ENCODE measurements around the gene P2RX1.

P2RX1 gene

DNA sequence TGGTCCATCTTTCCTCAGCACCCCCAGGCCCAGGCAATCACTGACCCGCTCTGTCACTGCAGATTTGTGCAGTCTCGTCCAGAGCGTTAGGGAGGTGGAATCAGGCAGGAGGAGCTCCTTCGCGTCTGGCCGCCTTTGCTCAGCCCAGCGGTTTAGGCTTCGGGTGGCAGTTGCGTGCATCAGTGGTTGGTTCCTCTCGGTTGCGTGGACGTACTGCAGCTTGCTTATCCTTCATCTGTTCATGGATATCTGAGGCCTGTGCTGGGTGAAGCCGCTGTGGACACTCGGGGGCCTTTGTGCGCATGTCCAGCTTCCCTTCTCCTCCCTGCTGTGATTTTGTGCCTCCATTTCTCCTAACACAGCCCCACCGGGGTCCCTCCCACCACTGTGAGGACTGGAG lies 4.7 kb upstream of the P2RX1 start:
- Histone ChIP-seq H3K4me3 (ENCODE audit: low read length) (no peak overlapping the region), H3K27me3 (ENCODE audit: control insufficient read depth, insufficient read depth, low read length) (no peaks in the 10 kb centered on the region), H3K9me3 (ENCODE audit: control insufficient read depth, low read depth, low read length) (no peaks in the 10 kb centered on the region), H3K4me1 (ENCODE audit: control insufficient read depth, low read depth, low read length) (no peaks in the 10 kb centered on the region), H3K36me3 (ENCODE audit: control insufficient read depth, low read depth, low read length) (no peaks in the 10 kb centered on the region), H3K9ac (ENCODE audit: low read length) (no peak overlapping the region), H3K27ac (ENCODE audit: low read length) (no peak overlapping the region)

DNA sequence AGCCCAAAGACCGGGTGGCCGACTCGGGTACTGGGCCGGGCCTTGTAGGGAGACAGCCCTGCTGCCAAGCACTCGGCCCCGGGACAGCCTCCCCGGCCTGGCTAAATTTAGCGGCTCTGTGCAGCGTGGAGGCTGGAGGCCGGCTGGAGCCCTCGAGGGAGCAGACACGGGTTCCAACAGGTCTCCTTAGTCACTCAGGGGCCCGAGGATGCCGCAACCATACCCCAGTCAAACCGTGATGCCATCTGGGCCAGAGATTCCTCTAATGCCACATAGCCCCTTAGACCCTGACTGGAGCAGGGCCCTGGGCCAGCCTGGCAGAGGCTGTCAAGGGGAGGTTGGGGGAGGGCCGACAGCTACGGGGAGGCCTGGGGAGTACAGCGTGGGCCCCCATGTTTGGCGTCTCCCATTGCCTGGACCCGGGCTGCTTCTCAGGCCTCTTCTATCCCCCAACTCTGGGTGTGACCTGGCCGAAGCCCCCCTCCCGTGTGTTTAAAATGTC lies 2.9 kb upstream of the P2RX1 start:
- no peaks in the 10 kb centered on the region for H3K4me1 ChIP-seq (ENCODE audit: control insufficient read depth, low read depth, low read length)
- H3K36me3 ChIP-seq (ENCODE audit: control insufficient read depth, low read depth, low read length), result no peaks in the 10 kb centered on the region
- no peaks in the 10 kb centered on the region for H3K27me3 ChIP-seq (ENCODE audit: control insufficient read depth, insufficient read depth, low read length)
- no peaks in the 10 kb centered on the region for H3K9me3 ChIP-seq (ENCODE audit: control insufficient read depth, low read depth, low read length)
- no peak overlapping the region for H3K9ac ChIP-seq (ENCODE audit: low read length)
- no peak overlapping the region for H3K27ac ChIP-seq (ENCODE audit: low read length)
- no peak overlapping the region for H3K4me3 ChIP-seq (ENCODE audit: low read length)

DNA sequence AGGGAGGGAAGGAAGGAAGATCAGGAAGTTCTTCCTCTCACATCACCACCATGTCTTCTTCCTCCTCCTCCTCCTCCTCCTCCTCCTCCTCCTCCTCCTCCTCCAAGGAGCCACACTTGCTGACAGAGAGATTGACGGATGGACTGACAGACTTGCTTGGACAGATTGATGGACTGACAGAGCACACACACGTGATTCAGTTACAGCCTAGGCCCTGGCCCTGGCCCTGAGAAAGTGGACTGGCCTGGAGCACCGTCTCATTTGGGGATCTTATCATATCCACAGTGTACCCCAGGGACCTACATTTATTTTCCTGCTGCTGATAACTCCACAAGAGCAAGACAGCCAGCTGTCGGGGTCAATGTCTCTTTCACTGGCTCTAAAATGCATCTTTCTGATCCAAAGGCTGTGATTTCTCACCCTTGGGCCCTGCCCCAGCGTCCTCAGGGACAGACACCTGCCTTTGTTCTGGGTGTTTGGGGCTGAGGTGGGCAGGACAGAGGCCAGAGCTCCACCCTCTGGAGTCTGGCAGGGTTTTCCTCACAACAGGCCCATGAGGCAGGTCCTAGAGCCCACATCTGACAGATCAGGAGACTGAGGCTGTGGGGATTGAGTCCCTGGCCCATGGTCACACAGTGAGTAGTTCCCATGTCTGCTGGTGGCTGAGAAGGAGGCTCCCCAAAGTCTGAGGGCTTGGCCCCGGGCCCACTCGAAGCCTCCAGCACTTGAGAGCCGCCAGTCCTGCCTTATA lies 2.3 kb upstream of the P2RX1 start:
- no peak overlapping the region for H3K27ac ChIP-seq (ENCODE audit: low read length)
- H3K9me3 ChIP-seq (ENCODE audit: control insufficient read depth, low read depth, low read length), result no peaks in the 10 kb centered on the region
- no peaks in the 10 kb centered on the region for H3K27me3 ChIP-seq (ENCODE audit: control insufficient read depth, insufficient read depth, low read length)
- H3K4me3 ChIP-seq (ENCODE audit: low read length), result no peak overlapping the region
- no peaks in the 10 kb centered on the region for H3K36me3 ChIP-seq (ENCODE audit: control insufficient read depth, low read depth, low read length)
- no peaks in the 10 kb centered on the region for H3K4me1 ChIP-seq (ENCODE audit: control insufficient read depth, low read depth, low read length)
- no peak overlapping the region for H3K9ac ChIP-seq (ENCODE audit: low read length)

DNA sequence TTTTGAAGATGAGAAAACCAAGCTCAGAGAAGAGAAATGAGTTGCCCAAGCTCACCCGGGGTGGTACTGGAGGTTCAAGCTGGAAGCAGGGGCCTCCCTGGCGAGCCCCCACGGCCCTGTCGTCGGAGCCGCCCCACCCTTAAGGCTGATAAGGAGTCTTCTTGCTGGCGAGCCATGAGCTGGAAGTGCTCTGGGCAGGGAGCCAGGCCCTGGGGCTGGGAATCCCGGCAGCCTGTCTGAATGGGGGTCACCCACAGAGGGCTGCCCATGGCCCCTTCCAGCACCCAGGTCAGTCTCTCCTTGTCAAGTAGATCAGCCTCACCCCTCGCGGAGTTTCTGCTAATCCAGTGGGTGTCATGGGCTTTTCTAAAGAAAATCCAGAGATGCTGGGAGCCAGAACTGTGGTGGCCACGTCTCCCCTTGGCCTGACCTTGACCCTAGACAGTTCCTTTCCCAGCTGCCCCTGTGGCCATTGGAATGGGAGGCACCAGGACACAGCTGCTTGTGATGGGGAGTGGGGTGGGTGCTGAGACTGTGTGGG lies 1.2 kb upstream of the P2RX1 start:
- Histone ChIP-seq H3K9me3 (ENCODE audit: control insufficient read depth, low read depth, low read length) (no peaks in the 10 kb centered on the region), H3K4me1 (ENCODE audit: control insufficient read depth, low read depth, low read length) (no peaks in the 10 kb centered on the region), H3K36me3 (ENCODE audit: control insufficient read depth, low read depth, low read length) (no peaks in the 10 kb centered on the region), H3K27ac (ENCODE audit: low read length) (no peak overlapping the region), H3K27me3 (ENCODE audit: control insufficient read depth, insufficient read depth, low read length) (no peaks in the 10 kb centered on the region), H3K4me3 (ENCODE audit: low read length) (no peak overlapping the region), H3K9ac (ENCODE audit: low read length) (no peak overlapping the region)

DNA sequence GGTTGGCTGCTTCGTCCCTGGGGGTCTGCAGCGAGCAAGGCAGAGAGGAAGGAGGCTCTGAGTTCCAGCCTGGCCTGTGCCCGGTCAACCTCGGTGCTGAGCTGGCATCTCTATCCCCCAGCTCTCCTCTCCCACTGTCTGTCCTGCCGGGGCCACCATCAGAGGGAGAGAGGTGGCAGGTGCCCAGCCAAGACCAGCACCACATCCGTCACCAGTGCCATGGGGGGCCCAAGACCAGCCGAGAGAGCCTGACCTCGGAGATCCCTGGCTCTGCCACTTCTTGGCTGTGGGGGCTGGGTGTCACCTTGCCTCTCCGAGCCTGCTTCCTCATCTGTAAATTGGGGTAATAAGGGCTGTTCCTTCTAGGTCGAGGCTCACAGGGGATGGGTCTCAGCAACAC lies 560 bp upstream of the P2RX1 start:
- Histone ChIP-seq H3K4me3 (ENCODE audit: low read length) (no peak overlapping the region), H3K27me3 (ENCODE audit: control insufficient read depth, insufficient read depth, low read length) (no peaks in the 10 kb centered on the region), H3K9ac (ENCODE audit: low read length) (no peak overlapping the region), H3K4me1 (ENCODE audit: control insufficient read depth, low read depth, low read length) (no peaks in the 10 kb centered on the region), H3K9me3 (ENCODE audit: control insufficient read depth, low read depth, low read length) (no peaks in the 10 kb centered on the region), H3K27ac (ENCODE audit: low read length) (no peak overlapping the region), H3K36me3 (ENCODE audit: control insufficient read depth, low read depth, low read length) (no peaks in the 10 kb centered on the region)

DNA sequence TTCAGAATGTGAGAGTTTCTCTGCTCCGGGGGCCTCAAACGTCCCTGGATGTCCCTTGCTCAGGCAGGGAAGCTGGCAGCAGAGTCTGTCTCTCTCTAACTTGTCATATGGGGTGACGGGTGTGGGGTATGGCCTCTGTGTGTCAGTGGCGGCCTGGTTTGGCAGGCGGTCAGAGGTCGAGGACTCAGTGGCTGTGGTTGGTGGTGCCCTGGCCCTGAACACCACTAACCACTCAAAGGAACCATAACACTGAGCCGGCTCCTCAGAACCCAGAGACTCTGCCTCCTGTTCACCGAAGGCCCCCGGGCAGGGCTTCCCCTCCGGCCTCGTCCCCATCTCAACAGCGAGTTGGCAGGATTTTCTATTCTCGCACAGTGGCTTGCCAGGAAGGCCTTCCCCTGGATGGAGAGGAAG lies 677 bp downstream of the P2RX1 start:
- Histone ChIP-seq H3K36me3 (ENCODE audit: control insufficient read depth, low read depth, low read length) (no peaks in the 10 kb centered on the region), H3K4me1 (ENCODE audit: control insufficient read depth, low read depth, low read length) (no peaks in the 10 kb centered on the region), H3K27me3 (ENCODE audit: control insufficient read depth, insufficient read depth, low read length) (no peaks in the 10 kb centered on the region), H3K27ac (ENCODE audit: low read length) (no peak overlapping the region), H3K9ac (ENCODE audit: low read length) (no peak overlapping the region), H3K4me3 (ENCODE audit: low read length) (no peak overlapping the region), H3K9me3 (ENCODE audit: control insufficient read depth, low read depth, low read length) (no peaks in the 10 kb centered on the region)

DNA sequence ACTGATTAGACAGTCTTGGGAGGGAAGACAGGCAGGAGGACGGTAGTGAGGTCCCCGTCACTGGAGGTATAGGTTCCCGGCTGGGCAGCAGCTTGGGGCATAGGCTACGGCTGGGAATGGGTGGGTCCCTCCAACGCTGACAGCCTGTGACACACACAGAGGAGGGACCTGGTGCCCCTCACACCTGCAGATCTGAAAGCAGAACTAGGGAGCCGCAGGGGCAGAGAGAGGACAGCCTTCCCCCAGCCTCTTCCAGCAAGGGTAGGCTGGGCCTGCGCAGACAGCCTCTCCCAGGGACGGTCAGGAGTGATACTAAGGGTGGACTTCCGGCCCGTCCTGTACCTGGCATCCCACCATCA lies 2.0 kb downstream of the P2RX1 start:
- Histone ChIP-seq H3K9me3 (ENCODE audit: control insufficient read depth, low read depth, low read length) (no peaks in the 10 kb centered on the region), H3K4me3 (ENCODE audit: low read length) (no peak overlapping the region), H3K9ac (ENCODE audit: low read length) (no peak overlapping the region), H3K36me3 (ENCODE audit: control insufficient read depth, low read depth, low read length) (no peaks in the 10 kb centered on the region), H3K27ac (ENCODE audit: low read length) (no peak overlapping the region), H3K27me3 (ENCODE audit: control insufficient read depth, insufficient read depth, low read length) (no peaks in the 10 kb centered on the region), H3K4me1 (ENCODE audit: control insufficient read depth, low read depth, low read length) (no peaks in the 10 kb centered on the region)

DNA sequence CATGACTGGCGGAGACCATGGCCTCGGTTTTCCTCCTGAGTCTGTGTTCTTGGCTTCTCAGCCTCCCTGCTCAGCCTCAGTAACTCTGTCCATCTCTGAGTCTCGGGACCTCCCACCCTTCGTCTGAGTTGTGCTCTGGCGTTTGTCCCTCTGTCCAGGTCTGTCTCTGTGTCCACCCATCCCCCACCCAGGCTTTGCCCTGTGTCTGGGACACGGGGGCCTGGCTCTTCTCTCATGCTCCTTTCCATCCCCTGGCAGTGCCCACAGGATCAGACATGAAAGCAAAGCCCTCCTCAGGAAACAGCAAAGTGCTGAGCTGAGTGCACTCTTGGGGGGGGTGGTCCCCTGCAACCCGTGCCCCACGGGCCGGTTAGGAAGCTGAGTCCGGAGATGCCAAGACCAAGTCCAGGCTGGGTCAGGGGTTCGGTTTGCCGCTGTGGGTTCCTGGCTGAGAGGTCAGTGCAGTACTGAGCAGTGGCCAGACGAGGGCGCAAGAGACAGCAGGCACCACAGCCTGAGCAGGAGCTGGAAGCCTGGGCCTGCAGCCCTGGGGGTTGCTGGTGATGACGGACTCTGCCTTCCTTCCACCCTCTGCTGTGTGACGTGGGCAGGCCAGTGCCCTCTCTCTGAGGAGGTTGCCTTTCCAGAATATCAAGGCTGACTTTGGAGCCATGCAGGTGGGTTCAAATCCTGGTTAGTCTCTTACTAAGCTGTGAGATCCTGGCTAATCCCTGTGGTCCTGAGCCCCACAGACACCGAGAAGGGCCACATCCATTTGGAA lies 2.5 kb downstream of the P2RX1 start:
- no peaks in the 10 kb centered on the region for H3K4me1 ChIP-seq (ENCODE audit: control insufficient read depth, low read depth, low read length)
- no peak overlapping the region for H3K27ac ChIP-seq (ENCODE audit: low read length)
- H3K4me3 ChIP-seq (ENCODE audit: low read length), result no peak overlapping the region
- H3K9me3 ChIP-seq (ENCODE audit: control insufficient read depth, low read depth, low read length), result no peaks in the 10 kb centered on the region
- H3K9ac ChIP-seq (ENCODE audit: low read length), result no peak overlapping the region
- no peaks in the 10 kb centered on the region for H3K36me3 ChIP-seq (ENCODE audit: control insufficient read depth, low read depth, low read length)
- no peaks in the 10 kb centered on the region for H3K27me3 ChIP-seq (ENCODE audit: control insufficient read depth, insufficient read depth, low read length)

DNA sequence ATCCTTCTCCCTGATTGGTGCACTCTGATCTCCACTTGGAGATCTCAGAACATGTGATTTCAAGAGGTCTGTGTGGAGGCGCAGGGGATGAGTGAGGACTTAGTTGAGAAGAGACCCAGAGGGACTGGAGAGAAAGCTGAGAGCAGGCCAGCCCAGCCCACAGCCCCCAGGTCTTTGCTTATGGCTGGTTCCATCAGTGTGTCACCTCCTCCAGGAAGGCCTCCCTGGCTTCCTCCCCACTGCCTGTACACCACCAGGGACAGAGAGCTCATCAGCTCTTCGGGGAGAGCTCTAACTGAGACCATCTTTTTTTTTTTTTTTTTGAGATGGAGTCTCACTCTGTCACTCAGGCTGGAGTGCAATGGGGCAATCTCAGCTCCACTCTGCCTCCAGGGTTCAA lies 3.4 kb downstream of the P2RX1 start:
- H3K4me1 ChIP-seq (ENCODE audit: control insufficient read depth, low read depth, low read length), result no peaks in the 10 kb centered on the region

DNA sequence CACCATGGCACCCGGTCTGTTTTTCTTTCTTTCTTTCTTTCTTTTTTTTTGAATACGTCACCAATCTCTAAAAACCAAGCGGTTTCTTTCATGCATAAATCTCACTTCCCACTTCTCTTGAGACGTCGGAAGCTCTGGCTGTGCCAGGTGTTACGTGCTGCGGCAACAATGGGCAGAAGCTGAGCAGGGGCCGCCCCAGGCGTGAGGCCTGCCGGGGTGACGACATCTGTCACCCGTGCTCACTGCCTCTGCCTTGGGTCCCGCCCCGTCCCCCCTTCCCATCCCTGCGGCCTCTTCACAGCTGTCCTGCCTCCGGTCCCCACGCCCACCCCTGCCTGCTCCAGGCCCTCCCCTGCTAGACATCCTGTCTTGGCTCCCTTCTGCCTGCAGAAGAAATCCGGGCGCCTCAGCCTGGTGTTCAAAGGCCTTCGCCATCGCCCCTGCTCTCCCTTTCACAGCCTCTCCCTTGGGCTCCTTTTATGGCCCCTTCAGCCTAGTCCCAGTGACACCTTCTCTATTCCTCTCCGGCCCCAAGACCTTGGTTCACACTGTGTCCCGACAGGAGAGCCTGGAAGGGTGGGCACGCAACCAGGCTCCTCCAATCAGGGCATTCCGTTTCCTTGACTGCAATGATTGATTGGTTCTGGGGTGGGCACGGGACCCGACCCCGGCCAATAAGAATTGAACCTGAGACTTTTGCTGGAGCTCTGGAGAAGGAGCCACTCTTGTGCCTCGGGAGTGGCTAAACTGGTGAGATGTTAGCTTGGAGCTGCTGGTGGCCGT lies 4.8 kb downstream of the P2RX1 start:
- Histone ChIP-seq H3K4me1 (ENCODE audit: control insufficient read depth, low read depth, low read length) (no peaks in the 10 kb centered on the region), H3K27ac (ENCODE audit: low read length) (no peak overlapping the region), H3K9ac (ENCODE audit: low read length) (no peak overlapping the region), H3K9me3 (ENCODE audit: control insufficient read depth, low read depth, low read length) (no peaks in the 10 kb centered on the region), H3K27me3 (ENCODE audit: control insufficient read depth, insufficient read depth, low read length) (no peaks in the 10 kb centered on the region), H3K4me3 (ENCODE audit: low read length) (no peak overlapping the region), H3K36me3 (ENCODE audit: control insufficient read depth, low read depth, low read length) (no peaks in the 10 kb centered on the region)

More for the DNA sequence above, 3.4 kb downstream of the P2RX1 start:
- Histone ChIP-seq H3K4me3 (ENCODE audit: low read length) (no peak overlapping the region), H3K9ac (ENCODE audit: low read length) (no peak overlapping the region), H3K27ac (ENCODE audit: low read length) (no peak overlapping the region), H3K27me3 (ENCODE audit: control insufficient read depth, insufficient read depth, low read length) (no peaks in the 10 kb centered on the region), H3K36me3 (ENCODE audit: control insufficient read depth, low read depth, low read length) (no peaks in the 10 kb centered on the region), H3K9me3 (ENCODE audit: control insufficient read depth, low read depth, low read length) (no peaks in the 10 kb centered on the region)
